B cell (primary cell): Measurements from ENCODE around the gene TUBA3D. TPM values are rescaled to one million over a fixed set of nuclear protein-coding genes. Genes with fewer than 3 reads are reported as not detected.
A peak's percentile ranks its signal among the peaks of the same experiment; 100 is the strongest.
"Not testable (repeated sequence)": the region's sequence is repeated elsewhere in the genome, so short reads cannot be mapped to it uniquely, and the experiment has no call there.

ENCODE experiments used
- ATAC-seq: fragments of 200-7000 bp; cut with Tn5 transposase; one replicate; pipeline ENCODE4 v1.10.0; 2021; ENCODE audit warnings: low read depth, mild to moderate bottlenecking, moderate number of reproducible peaks, moderate library complexity
- CTCF ChIA-PET: fragments of 350-600 bp; sonication (Branson Sonifier 250); formaldehyde crosslinking; loops from one replicate; lab custom pipeline; 2021; ENCODE audit warnings: antibody characterized with exemption, inconsistent platforms; lab: Charles Lee
- POLR2A ChIA-PET: fragments of 350-600 bp; sonication (Branson Sonifier 250); formaldehyde crosslinking; loops from one replicate; lab custom pipeline; 2021; ENCODE audit warnings: antibody characterized with exemption; lab: Charles Lee
- DNase-seq: peaks from one replicate; pipeline ENCODE4 v3.0.0; 2013
- H2AFZ ChIP-seq: 2 replicates; pipeline ENCODE4 v1.6.1; 2012; ENCODE audit warnings: mild to moderate bottlenecking, low read depth, low read length; ENCODE audit not compliant: insufficient read depth, poor library complexity, severe bottlenecking
- H3K27ac ChIP-seq, 2 donors: 1 replicate in 1 of 2; 2 replicates in 1 of 2; pipeline ENCODE4 v1.5.1; 2012 to 2013; ENCODE audit warnings: low read length in 2 of 2, mild to moderate bottlenecking in 2 of 2, moderate library complexity in 1 of 2
- H3K27me3 ChIP-seq, 4 experiments: fragments of 200-600 bp in 1 of 4; sonication (generic) in 1 of 4; replicated peaks in 1 of 4; 1 replicate in 2 of 4; 2 replicates in 2 of 4; pipeline versions ENCODE4 v1.6.1 to v1.7.0; 2013 to 2016; ENCODE audit warnings: low read length in 3 of 4, mild to moderate bottlenecking in 2 of 4, mixed read lengths in 1 of 4, moderate library complexity in 1 of 4; ENCODE audit not compliant: insufficient read depth in 4 of 4, control insufficient read depth in 3 of 4; ENCODE audit errors: control extremely low read depth in 1 of 4
- H3K36me3 ChIP-seq, 2 experiments: replicated peaks in 1 of 2; 1 replicate in 1 of 2; 2 replicates in 1 of 2; pipeline versions ENCODE4 v1.6.1 to v1.7.1; 2013; ENCODE audit warnings: low read length in 1 of 2; ENCODE audit not compliant: insufficient read depth in 2 of 2, control insufficient read depth in 1 of 2; ENCODE audit errors: control extremely low read depth in 1 of 2, extremely low read depth in 1 of 2
- H3K4me1 ChIP-seq, 2 donors: fragments of 200-600 bp in 1 of 2; sonication (generic) in 1 of 2; 1 replicate in 1 of 2; 2 replicates in 1 of 2; pipeline versions ENCODE4 v1.5.1 to v1.6.1; 2013 to 2017; ENCODE audit warnings: low read length in 2 of 2; ENCODE audit not compliant: control insufficient read depth in 2 of 2, insufficient read depth in 2 of 2
- H3K4me2 ChIP-seq: replicated peaks from 2 replicates; pipeline ENCODE3; 2012; ENCODE audit warnings: mild to moderate bottlenecking, low read depth, low read length; ENCODE audit not compliant: poor library complexity, severe bottlenecking
- H3K4me3 ChIP-seq, 5 experiments: fragments of 200-600 bp in 1 of 5; sonication (generic) in 1 of 5; 1 replicate in 3 of 5; 2 replicates in 2 of 5; pipeline versions ENCODE4 v1.5.1 to v1.7.0; 2011 to 2016; ENCODE audit warnings: low read length in 4 of 5, mild to moderate bottlenecking in 4 of 5, low read depth in 2 of 5, control low read depth in 1 of 5, moderate library complexity in 1 of 5; ENCODE audit not compliant: insufficient read depth in 1 of 5; ENCODE audit errors: control extremely low read depth in 1 of 5, extremely low read depth in 1 of 5
- H3K79me2 ChIP-seq: fragments of 200-600 bp; sonication (generic); one replicate; pipeline ENCODE4 v1.6.0; 2016; ENCODE audit warnings: low read length; ENCODE audit not compliant: control insufficient read depth, insufficient read depth
- H3K9ac ChIP-seq: fragments of 200-600 bp; sonication (generic); 2 replicates; pipeline ENCODE4 v1.6.1; 2017; ENCODE audit warnings: mild to moderate bottlenecking, low read length, moderate library complexity
- H3K9me3 ChIP-seq, 3 donors: one replicate each; pipeline versions ENCODE4 v1.6.1 to v1.7.1; 2013; ENCODE audit warnings: low read length in 2 of 3; ENCODE audit not compliant: control insufficient read depth in 2 of 3, insufficient read depth in 1 of 3; ENCODE audit errors: control extremely low read depth in 1 of 3
- H4K20me1 ChIP-seq: 2 replicates; pipeline ENCODE4 v1.6.0; 2012; ENCODE audit warnings: mild to moderate bottlenecking, low read length; ENCODE audit not compliant: insufficient read depth, control insufficient read depth, poor library complexity, severe bottlenecking
- H3K27ac Mint-ChIP-seq: one replicate; pipeline ENCODE4 v1.8.0; 2021; ENCODE audit warnings: mixed read lengths
- H3K27me3 Mint-ChIP-seq: one replicate; pipeline ENCODE4 v1.8.0; 2021; ENCODE audit warnings: mixed read lengths
- H3K4me1 Mint-ChIP-seq: one replicate; pipeline ENCODE4 v1.8.0; 2021; ENCODE audit warnings: mixed read lengths
- H3K4me3 Mint-ChIP-seq: one replicate; pipeline ENCODE4 v1.8.0; 2021; ENCODE audit warnings: mixed read lengths
- H3K9me3 Mint-ChIP-seq: one replicate; pipeline ENCODE4 v1.8.0; 2022; ENCODE audit warnings: mixed read lengths; ENCODE audit not compliant: insufficient read depth
- WGBS: methylation state at CpG from one replicate; pipeline ENCODE4 v1.1.5; 2013; ENCODE audit warnings: missing lambda C conversion rate; ENCODE audit not compliant: insufficient coverage; 5-methylcytosine and 5-hydroxymethylcytosine counted together
- intact Hi-C: fragments of 100-400 bp; cut with micrococcal nuclease; formaldehyde crosslinking; loops from one replicate; pipeline ENCODE4 v1.10.0; 2022
- polyA plus RNA-seq: library from polyadenylated mRNA; depleted of rRNA; stranded (reverse); fragments of >200 nt; gene quantifications from 2 replicates; pipeline ENCODE4 v1.2.3, GENCODE V29; 2012
- total RNA-seq, 2 donors: library from RNA; stranded (reverse); fragments of 120-200 nt in 1 of 2; gene quantifications; 1 replicate in 1 of 2; 2 replicates in 1 of 2; pipeline versions ENCODE4 v1.2.3 to v1.2.4, GENCODE V29; 2013 to 2022

TUBA3D gene
- total and polyA plus RNA-seq, 2 donors (not counting 1 experiment from before 2014, with no cell fraction given), result not detected

GRCh38 chr2:131528981-131529863 is 53.3 kb downstream of the TUBA3D start:
- H3K9ac ChIP-seq, H3K9me3 ChIP-seq, H2AFZ ChIP-seq, ATAC-seq, H3K27ac ChIP-seq, DNase-seq, H3K4me3 ChIP-seq, POLR2A ChIA-PET, H3K27me3 Mint-ChIP-seq, H4K20me1 ChIP-seq, CTCF ChIA-PET, H3K27me3 ChIP-seq, H3K4me1 ChIP-seq, intact Hi-C loops, H3K9me3 Mint-ChIP-seq, H3K36me3 ChIP-seq, H3K79me2 ChIP-seq, H3K4me2 ChIP-seq: not testable (repeated sequence)
- peak overlapping the region; percentile 79 for H3K4me3 Mint-ChIP-seq
- peaks cover 13% of the 10 kb centered on the region for H3K4me1 Mint-ChIP-seq
- 60% methylated on average over 16 of the region's 26 CpGs for WGBS
- peak overlapping the region; percentile 61 for H3K27ac Mint-ChIP-seq

GRCh38 chr2:131529864-131530445 is 54.0 kb downstream of the TUBA3D start:
- POLR2A ChIA-PET, H3K9me3 Mint-ChIP-seq, DNase-seq, H3K27me3 ChIP-seq, H3K27me3 Mint-ChIP-seq, intact Hi-C loops, H3K4me3 ChIP-seq, H3K79me2 ChIP-seq, H3K4me1 ChIP-seq, H3K27ac ChIP-seq, H3K9ac ChIP-seq, ATAC-seq, H2AFZ ChIP-seq, H3K36me3 ChIP-seq, H3K9me3 ChIP-seq, H4K20me1 ChIP-seq, CTCF ChIA-PET, H3K4me2 ChIP-seq: not testable (repeated sequence)
- Mint-ChIP-seq H3K4me1 (peaks cover 13% of the 10 kb centered on the region), H3K4me3 (peak overlapping the region; percentile 79), H3K27ac (peak overlapping the region; percentile 61)
- WGBS, result no CpG with 5 or more reads among the region's 5 CpGs

- H3K27me3 Mint-ChIP-seq, ATAC-seq, H3K9ac ChIP-seq, H3K4me1 ChIP-seq, H3K27me3 ChIP-seq, H3K36me3 ChIP-seq, DNase-seq, H3K4me3 ChIP-seq, H4K20me1 ChIP-seq, H3K27ac ChIP-seq, H3K4me2 ChIP-seq, H3K9me3 Mint-ChIP-seq, POLR2A ChIA-PET, intact Hi-C loops, H3K27ac Mint-ChIP-seq, H3K79me2 ChIP-seq, H2AFZ ChIP-seq, H3K9me3 ChIP-seq, H3K4me3 Mint-ChIP-seq, CTCF ChIA-PET: not testable (repeated sequence)
- peaks cover 13% of the 10 kb centered on the region for H3K4me1 Mint-ChIP-seq
- 89% methylated on average over 8 of the region's 22 CpGs for WGBS
Measured at GRCh38 chr2:131530626-131531344, 54.9 kb downstream of the TUBA3D start.
